DMS114 treated with DMSO at 0.1 percent for 48 hours (cell line): ENCODE results near the gene MORN1.

ENCODE experiments used
- DNase-seq: peaks from one replicate; lab custom pipeline; 2025; ENCODE audit not compliant: unreplicated experiment; lab: John Stamatoyannopoulos, UW

Gene MORN1

DNA sequence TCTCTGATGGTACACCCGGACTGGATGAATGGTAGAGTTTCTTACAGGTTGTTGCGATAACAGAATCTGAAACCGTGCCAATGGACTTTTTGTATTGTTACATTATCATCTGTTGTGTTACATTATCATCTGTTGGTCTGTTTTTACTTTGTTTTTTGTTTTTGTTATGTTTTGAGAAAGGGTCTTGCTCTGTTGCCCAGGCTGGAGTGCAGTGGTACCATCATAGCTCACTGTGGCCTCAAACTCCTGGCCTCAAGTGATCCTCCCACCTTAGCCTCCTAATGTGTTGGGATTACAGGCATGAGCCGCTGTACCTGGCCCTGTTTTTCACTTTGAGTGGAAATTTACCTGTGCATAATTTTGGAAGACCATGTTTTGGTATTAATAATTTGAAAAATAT, 31.2 kb upstream of the MORN1 start:
- DNase-seq = no peak

DNA sequence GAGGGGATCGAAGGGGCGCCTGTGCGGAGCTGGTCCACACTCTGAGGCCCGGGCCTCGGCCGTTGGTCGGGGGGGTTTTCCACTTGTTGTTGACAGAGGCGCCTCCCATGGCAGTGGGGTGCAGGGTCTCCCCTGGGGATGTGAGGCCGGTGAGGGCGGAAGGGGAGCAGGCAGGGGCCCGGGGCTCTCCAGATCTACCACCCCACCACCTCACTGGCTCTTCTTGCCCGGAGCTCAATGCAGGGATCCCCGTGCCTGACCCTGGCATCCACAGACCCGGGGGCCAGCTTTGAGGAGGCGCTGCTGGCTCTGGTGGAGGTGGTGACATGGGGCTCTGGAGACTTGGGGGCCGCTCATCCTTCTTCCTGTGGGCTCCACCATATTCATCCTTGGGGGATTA, 28.1 kb upstream of the MORN1 start:
- DNase-seq = no peak

DNA sequence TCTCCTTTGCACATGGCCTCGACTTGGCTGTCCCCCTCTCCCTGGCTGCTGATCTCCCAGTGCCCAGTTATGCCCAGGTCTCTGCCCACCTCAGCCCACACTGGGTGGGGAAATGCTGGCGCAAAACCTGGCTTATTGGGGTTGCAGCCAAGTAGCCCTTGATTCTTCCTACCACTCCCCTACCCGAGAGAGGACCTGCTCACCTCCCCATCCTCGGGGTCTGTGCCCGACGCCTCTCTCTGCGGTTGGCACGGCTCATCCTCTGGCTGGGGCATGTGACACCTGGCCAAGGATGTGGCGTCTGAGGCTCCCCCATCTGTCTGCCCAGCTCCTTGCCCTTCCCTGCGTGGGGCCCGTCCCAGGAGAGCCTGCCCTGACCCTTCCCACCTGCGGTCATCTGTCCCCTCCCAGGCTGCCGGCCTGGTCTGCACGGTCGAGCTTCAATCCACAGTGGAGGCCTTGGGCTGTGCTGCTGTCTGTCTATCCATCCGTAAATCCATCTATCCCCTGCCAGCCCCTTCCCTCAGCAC, 27.5 kb upstream of the MORN1 start:
- no peak for DNase-seq

DNA sequence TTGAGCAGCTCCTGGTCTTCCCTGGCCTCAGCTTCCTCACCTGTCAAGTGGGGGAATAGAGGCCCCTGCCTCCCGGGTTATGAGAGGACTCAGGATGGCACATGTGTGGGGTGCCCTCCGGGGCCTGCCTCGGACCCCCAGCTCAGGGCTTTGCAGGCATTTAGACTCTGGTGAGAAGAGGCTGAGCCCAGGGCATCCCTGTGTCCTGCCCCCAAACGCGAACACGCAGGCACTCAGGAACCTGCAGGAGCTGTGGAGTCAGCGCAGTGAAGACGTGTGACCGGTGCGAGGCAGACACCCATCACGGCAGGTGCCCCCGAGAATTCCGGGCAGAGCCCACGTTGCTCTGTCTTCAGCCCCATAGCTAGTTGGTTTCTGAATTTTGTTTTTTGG, 26.5 kb upstream of the MORN1 start:
- no peak for DNase-seq

- DNase-seq = no peak
These were observed 25.9 kb upstream of the MORN1 start for GRCh38 chr1:2417083-2417832.

DNA sequence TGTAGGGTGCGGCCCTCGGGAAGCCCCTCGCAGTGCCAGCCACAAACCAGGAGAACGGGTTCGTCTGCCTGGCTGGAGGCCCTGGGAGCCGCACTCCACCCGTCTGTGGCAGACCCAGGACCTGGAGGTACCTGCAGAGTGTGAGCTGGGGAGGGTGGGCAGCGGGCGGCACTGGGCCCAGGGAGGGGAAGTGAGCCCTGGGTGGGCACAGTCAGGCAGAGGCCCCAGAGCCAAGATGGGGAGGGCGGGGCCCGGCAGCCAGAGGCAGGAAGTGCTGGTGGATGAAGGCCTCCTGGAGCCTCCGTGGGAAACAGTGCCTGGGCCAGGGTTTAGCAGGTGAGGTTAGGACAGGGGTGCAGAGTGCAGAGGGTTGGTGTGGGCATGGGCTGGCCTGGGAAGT, 25.0 kb upstream of the MORN1 start:
- no peak for DNase-seq

DNA sequence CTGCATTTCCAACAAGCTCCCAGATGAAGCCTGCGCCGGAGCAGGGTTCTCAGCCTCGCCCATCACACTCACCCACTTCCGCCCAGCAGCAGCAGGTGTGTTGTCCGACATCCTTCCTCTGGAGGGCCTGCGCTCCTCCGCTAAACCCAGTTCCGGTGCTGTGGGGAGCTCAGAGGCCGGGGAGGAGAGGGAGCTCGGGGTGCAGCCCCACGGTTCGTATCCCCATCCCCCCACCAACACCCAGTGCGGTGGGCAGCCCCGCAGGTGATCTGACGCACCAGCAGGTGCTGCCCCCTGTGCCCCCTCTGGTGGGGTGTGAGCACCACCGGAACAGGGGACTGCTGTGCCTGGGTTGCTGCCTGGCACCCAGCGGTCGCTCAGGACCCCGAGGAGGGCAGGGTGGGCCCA, 24.5 kb upstream of the MORN1 start:
- no peak for DNase-seq

DNA sequence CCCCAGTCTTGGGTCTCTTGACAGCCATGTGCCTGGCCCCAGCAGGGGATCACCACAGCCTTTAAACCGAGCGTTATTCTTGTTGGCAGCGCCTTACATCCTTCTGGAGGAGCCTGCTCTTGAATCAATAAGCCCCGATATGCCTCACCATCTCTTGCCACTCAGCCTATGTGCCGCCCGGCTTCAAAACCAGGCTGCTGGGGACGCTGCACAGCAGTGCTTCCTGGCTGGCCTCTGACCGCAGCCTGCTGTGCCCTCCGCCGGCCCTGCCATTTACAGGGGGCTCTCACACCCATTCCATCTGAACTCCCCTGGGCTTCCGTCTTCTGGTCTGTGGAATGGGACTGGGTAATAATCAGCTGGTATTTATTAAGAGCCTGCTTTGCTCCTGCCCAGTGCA, 24.0 kb upstream of the MORN1 start:
- DNase-seq = no peak

- peak; percentile 41 for DNase-seq
These were observed 23.1 kb upstream of the MORN1 start for GRCh38 chr1:2414297-2414958.

DNA sequence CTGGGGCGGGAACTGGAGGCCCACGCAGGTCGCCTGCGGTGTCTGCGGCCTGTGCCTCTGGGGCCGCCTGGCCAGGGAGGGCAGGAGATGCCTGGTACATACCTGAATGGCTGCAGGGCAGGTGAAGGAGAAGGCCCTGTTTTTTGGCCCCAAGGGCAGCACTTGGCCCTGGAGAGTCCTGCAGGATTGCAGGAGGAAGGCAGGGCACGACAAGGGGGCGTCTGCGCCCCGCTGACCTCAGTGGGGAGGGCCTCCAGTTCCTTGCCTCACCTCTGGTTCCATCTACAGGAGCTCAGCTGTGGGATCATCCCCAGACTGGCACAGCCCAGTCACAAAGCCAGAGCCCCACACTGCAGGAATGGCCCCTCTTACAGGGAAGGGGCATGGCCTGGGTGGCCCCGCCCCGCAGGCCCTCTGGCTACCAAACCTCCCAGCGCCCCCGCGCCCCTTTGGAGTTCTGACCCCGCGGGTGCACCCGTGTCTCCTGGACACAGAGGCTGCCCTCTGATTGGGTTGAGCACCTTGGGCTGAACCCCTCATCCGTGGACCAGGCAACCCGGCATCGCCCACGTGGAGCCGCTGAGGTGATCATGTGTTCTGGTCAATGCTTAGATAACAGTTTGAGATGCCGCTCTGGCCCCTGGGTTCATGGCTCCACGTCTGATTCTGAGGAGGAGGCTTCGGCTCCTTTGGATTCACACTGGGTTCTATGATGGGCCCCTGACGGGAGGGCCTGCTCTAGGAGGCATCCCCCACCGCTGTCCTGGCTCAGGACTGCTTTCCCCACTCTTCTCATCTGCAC, 22.3 kb upstream of the MORN1 start:
- no peak for DNase-seq

DNA sequence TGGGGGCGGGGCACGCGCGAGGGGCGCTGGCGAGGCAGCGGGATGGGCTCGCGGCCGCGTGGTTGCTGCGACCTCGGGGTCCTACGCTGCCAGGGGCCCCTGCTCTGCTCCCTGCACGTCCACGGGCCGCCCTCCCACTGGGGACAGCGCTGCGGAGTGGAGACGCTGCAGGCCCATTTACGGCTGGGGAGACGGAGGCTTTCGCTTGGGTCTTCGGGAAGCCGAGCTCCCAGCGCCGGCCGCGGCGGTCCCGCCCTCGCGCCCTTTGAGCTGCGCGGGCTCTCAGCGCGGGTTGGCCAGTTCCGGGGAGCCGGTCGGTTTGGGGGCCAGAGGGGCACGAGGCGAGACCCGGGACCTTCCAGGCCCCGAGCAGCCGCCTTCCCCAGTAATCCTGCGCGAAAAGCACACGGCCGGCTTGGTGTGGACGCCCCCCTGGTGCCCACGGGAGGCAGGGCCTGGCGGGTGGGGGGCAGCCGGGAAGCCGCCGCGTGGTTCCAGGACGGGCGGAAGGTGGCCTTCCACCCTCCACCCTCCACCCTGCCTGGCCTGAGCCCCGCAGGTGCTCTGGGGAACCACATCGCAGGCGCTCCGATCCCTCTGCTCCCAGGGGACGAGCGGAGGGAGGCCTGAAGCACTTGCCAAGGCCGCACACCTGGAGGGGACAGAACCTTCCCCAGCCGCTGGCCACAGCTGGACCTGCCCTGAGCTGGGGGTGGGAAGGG, 21.6 kb upstream of the MORN1 start:
- DNase-seq = no peak

DNA sequence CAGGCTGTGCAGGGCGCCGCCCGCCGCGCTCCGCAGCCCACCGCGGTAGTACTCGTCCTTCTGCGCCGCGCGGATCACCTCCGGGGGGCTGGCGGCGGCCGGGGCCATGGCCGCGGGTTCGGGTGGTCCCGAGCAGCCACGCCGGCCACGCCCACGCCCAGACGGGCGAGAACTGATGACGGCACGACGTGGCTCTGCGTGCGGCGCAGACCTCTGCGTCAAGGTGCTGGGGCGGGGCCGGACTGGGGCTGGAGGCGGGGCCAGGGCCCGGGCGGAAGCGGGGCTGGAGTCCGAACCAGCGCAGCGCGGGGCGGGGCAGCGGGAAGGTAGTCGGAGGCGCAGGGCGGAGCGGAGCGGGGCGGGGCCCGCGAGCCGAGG, 21.0 kb upstream of the MORN1 start, which contains the start of gene PEX10:
PEX10 (minus strand) TSS at position 170 of the 378 bp plus-strand sequence; CDS start at position 108, 62 bp downstream.
- peak; percentile 89 for DNase-seq

GRCh38 chr1:2411801-2412394, 20.5 kb upstream of the MORN1 start:
- no peak for DNase-seq

DNA sequence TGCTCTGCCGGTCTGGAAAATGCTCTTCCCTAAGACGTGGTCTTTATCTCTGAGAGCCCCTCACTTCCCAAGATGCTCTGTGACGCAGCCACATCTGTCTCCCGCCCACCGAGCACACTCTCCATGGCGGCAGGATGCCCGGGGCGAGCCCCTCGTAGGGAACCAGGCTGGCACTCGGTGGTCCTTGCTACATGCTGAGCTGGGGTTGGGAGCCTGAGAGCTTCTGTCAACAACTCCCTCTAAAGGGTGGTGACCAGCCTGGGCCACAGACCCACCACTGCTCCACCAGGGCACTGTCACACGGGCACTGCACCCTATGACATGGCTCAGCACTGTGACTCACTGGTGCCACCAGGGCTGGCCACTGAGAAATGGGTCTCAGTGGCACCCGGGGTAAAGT, 18.4 kb upstream of the MORN1 start:
- no peak for DNase-seq

DNA sequence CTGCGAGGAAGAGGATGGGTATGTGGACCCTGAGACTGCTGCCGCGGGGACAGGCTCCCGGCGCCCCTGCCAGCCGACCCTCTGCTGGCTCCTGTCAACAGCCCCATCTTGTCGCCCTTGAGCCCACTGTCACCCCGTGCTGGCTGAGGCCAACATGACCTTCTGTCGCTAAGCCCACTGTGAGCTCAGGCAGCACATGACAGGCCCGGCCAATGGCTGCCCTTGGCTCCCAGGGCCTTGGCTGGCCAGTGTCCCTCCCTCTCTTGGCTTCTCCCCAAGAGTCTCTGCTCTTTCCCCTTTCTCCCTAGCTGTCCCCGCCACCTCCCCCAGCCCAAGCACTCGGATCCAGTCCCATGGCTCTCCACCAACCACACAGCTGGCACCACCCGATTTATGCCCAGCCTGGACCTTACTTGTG, 17.5 kb upstream of the MORN1 start:
- no peak for DNase-seq

GRCh38 chr1:2408456-2408855, 17.1 kb upstream of the MORN1 start:
- no peak for DNase-seq

DNA sequence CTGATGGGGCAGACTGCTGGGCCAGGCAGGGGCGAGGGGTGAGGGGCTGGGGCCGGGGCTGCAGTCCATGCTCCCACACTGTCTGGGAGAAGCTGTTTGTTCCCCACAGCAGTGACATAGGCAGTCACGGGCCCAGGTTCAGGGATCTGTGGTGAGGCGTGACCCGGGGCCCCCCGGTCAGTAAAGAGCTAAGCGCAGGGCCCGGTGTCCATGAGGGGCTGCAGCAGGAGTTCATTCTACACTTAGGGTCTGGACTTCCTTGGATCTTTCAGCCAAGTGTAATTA, 16.6 kb upstream of the MORN1 start:
- no peak for DNase-seq

- DNase-seq = no peak
These were observed 16.0 kb upstream of the MORN1 start for GRCh38 chr1:2407166-2407990.

GRCh38 chr1:2406451-2407041, 15.2 kb upstream of the MORN1 start:
- DNase-seq = no peak
